GM04503 (cell line): ENCODE results near the gene SPTB.

Experiments used
- DNase-seq: peaks from one replicate; pipeline ENCODE4 v3.0.0-alpha.2; 2012; ENCODE audit warnings: low read depth

Gene SPTB

DNA sequence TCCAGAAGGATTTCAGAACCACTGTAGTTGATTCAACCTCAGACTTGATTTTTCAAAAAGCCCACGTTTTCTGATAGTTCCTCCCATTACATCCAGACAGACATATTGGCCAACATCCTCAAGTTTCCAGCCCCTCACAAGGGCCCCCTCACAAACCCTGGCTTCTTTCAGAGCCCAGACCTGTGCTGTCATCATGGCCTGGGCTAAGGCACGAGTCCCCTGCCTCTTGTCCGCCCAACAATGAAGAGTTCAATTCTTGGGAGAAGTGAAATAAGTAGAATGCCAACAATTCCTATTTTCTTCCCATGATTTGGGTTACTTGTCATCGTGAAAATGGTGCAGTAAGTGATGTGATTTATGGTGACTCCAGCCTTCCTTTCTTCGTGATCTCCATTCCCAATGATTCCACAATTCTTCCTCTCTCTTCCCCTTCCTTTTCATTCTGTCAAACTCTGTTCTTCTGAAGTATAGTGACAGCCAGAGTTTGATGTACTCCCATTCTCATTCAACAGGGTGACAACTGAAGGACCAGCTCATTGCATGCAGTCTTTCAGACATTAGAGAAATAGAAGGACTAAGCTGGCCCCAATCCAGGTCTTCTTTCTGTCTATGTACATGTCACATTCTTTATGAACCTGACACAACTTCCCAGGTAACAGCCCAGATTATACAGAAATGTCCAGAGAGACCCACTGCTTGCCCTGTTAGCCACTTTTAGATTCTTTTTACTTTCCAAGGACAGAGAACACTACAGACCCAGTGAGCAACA is 29.2 kb downstream of the SPTB start:
- no peak for DNase-seq

DNA sequence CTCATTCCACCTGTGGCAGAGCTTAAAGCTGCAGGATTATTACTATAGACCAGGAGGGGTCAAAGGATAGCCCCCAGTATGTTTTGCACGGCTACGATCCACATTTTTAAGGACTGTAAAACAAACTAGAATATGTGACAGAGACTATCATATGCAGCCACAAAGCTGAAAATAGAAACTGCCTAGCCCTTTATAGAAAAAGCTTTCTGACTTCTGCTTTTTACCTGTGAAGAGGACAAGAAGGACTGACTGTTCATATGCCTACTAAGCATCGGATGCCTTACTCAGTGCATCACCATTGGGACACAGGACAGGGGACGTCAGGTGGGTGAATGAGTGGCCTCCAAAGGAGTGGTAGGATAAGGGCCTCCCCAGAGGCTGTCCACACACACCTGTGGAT is 29.8 kb downstream of the SPTB start:
- DNase-seq: no peak

DNA sequence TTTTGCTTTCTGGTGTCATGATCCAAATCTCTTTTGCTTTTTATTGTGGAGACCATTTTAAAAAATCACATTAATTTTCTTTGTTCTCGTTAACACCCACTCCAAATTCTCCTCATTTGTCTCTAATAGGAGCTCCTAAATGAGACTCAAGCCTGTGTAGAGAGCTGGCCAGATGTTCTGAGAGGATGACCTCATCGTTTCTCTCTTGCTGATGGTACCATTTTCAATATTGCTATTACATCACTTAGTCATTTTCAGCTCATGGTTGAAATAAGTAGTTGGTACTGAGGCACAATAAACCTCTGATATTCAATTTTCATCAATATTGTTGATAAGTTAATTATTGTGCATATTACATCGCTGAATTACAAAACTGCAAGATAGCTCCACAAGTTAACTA is 31.5 kb downstream of the SPTB start:
- no peak for DNase-seq

DNA sequence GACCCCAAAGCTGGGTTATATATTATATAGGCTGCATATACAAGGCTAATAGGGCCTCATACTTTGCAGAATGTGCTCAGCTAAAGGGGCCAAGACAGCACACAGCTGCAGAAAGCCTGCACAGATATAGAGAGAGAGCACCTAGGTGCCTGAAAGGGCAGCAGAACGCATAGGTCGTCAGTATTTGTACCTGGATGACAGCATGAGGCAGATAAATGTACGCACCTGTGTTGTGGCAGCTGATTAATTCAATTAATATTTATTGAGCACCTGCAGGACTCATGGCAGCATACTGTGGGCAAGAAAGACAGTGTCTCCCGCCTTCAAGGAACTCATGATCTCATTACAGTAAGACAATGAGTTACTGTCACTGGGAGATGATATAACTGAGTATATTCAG is 33.4 kb downstream of the SPTB start:
- DNase-seq: no peak

DNA sequence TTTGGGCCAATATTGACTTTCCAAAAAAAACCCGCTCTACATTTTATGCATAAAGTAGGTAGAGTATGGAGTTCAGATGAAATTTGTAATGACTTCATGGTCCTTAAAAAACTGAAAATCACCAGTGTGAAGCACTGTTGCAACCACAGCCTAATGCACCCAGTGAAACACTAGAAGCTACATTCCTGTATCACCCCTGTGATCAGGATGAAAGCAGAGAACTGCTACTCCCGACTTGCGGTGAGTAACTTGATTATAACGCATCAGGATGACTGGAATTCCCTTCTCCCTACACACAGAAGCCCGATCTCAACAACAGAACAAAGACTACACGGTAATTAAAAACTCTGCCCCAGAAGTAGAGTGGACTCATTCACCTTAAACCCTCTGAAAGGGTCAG is 33.8 kb downstream of the SPTB start:
- peak; percentile 14 for DNase-seq

DNA sequence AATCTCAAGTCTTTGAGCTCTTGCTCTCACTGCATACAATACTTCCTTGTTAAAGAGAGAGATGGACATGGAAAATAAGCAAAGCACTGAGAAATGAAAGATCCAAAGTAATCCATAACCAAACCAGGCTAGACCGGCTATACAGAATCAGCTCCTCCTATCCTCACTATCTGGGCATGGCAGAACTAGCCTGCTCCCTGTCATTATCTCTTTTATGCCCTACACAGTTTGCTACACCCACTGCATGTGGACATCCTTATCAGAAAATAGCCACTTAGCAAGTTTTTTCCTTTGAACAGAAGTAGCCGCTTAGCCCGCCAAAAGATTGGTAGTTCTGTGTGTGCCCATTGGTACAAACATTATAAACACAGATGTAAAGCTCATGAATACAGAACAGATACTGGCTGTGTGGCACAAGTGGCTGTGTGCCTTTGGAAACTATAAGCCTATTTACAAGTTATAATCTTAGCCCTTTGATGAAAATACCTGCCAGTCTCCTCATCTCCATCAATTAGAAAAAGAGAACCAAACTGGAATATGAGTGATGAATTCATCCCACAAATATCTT is 34.7 kb downstream of the SPTB start:
- DNase-seq: no peak

DNA sequence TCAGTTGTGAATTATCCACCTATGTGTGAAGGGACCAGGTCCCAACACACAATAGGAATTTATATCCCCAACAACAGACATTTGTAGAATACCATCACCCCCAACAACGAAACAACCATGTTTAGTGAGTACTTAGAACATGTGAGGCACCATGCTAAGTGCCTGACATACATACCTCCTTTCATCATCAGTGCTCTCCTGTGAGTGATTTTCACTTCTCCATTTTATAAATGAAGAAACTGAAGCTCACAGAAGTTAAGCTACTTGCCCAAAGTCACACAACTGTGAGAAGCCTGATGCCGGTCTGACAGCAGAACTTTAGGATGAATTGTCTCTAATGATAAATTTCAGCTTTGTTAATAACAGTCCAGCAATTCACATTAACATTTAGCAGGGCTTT is 35.4 kb downstream of the SPTB start:
- DNase-seq: no peak

DNA sequence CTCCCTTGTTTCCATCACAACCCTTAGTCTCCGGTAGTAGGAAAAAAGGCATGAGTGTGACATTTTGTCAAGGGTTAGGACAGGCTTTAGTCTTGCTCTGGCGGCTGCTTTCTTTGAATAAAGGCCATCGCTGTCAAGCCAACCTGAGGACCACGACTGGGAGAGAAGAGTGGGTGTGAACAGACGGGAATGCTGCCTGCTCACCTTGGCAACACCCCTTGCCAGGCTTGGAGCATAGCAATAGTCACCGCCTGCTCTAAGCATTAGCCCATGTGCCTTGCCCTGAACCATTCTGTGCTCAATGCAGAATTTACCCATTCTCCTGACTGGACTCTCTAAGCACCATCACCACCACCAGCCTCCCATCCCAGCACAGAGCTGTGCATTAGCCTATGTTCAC is 36.2 kb downstream of the SPTB start:
- no peak for DNase-seq

DNA sequence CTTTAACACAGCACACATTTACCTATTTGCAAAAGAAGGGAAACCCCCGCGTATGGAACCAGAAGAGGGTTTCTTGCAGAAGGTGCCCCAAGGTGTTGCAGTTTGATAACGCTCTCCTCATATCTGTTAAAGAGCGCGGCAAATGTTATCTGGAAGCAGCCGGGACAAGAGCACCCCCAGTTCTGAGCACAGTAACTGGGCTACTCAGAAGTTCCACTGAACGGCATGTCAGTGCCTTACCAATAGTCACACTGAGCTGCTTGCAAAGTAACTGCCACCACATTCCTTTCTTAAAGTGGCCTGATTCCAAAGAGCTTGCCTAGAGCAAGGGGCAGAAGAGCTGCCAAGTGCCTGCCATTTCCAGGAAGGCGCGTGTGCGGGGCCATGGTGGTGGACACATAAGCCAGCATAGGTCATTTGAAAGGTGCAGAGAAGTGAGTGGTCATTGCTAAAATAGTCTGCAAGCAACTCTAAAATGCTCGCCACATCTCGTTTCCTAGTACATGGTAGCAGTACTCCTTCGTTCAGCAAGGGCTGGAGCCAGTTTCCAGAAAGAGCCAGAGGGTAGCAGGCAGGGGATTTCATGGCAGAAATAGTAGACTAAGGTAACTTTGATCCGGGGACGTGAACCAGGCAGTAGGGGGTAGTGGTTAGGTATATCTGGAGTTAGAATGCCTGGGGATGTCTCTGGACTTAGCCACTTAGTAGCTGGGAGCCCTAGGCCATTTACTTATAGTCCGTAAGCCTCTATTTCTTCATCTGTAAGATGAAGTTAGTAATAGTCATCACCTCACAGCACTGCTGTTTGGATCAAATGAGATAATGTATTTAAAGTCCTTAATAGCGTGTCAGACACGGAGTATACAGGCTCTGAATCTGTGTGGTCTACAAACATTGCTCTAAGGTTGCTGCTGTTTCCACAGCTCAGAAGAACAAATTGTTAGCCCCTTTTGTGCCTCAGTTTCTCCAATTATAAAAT is 37.6 kb downstream of the SPTB start:
- no peak for DNase-seq

DNA sequence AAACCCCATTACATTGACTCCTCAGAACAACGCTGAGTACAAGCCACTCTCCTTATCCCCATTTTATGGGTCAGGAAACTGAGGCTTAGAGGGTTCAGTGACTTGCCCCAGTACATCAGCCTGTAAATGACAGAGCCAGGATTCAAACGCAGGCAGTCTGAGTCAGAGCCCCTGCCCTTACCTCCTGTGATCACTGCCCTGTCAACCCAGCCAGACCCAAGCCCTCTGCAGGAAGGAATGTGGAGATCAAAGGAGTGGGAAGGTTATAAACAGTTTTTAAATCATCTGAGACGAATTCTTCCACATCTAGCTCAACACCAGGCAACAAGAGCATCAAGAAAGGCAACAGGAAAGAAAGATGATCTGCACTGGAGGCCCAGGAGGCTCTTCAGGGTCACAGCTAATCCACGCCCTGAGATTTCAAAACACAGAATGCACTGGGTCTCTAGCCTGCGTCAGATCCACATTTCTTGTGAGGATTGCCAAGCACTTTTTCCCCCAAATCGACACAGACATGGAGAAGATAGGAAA is 38.5 kb downstream of the SPTB start:
- peak; percentile 21 for DNase-seq

DNA sequence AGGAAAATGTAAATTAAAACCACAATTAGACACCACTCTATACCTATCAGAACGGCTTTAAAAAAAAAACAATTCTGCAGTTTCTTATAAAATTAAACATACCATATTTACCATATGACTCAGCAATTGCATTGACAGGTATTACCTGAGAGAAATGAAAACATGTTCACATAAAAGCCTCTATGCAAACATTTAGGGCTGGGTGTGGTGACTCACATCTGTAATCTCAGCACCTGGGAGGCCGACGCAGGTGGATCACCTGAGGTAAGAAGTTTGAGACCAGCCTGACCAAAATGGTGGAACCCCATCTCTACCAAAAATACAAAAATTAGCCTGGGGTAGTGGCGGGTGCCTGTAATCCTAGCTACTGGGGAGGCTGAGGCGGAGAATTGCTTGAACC is 41.1 kb downstream of the SPTB start:
- DNase-seq: no peak

DNA sequence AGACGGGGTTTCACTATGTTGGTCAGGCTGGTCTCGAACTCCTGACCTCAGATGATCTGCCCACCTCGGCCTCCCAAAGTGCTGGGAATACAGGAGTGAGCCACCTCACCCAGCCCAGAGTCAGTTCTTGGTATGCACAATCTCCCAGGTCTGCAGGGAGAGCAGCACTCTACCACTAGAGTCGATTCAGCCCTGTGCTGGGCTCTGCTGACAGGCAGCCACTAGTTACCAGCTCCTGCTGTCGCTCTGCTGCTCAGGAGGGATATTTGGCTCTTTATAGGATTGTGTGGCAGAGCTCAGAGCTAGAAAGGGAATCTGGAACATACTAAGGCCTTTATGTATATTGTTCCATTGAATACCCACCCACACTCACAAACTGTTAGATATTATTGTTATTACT is 44.3 kb downstream of the SPTB start:
- DNase-seq: no peak

DNA sequence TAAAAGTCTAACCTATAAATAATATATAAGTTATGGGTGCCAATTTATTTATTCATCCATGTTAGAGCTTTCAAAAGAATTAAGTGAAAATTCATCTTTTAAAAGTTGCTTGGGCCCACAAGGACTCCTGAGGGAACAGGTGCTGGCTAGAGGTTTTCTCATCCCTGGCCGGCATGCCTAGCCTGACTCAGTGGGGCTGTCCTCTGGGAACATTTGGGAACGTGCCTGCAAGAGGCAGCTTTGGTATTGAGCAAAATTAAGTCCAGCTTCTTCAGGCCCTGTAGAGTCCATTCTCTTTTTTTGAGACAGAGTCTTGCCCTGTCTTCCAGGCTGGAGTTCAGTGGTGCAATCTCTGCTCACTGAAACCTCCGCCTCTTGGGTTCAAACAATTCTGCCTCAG is 44.7 kb downstream of the SPTB start:
- DNase-seq: no peak

DNA sequence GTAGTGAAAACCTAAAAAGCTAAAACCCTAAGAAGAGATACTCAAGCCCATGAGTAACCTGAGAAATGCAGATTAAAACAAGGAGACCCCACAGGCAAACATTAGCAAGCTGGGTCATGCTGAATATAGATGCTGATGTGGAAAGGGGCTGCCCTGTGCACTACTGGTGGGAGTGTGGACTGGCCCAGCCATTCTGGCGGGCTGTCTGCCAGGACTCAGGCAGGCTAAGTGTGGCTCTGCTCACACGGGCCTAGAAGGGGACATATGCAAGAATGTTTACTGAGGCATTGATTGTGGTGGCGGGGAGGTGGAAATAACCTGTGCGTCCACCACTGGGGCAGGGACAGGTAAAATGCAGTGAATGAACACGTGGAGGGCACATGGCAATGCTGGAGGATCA is 48.3 kb downstream of the SPTB start:
- DNase-seq: no peak

DNA sequence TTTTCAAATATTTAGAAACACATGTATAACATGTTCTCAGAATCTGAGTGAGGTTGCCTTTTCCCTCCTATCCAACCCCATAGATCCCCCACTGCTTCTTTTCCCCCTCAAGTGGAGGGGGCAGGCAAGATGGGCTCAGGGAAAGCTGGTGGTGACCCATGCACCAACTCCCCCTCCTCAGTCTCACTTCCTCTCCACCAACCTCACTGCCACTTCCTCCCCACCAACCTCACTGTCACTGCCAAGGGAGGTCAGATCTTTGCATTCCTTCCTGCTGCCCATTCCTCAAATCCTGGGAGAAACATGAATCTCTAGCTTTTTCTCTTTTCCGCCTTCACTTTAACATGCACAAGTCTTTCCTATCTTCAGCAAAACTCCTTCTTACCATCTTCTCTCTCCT is 48.7 kb downstream of the SPTB start:
- DNase-seq: no peak

DNA sequence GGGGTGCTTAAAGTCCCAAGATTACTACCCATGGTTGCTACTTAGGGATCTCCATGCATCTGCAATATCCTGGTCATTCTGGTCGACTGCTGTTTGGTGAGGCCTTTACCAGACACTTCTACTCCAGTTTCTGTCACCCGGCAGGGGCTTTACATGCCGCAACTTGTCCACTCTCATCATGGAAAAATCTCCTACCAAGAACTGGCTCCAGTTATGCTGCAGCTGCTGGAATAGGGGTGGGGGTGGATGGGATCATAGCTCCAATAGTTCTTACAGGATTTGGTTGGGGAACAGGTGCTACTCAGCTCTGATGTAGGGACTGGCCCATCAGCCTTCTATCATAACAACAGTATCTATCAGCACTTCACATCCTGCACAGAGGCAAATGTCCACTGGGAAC is 51.6 kb downstream of the SPTB start:
- no peak for DNase-seq

DNA sequence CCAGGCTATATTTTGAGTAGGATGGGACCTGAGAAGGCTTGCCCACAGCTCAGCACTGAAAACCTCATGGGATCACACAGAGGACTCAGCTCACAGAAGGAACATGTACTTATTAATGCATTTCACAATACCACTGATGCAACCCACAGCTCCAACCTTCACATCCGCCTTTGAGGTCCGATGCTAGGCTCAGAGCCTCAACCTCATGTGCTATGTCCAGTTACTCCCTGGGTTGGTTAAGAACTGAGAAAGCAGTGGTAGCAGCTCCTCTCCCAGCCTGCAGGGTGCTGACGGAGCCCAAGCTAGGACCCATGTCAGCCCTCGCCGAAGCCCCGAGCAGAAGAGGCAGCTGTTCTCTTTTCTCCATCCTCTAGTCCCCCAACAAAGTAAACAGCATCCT is 52.9 kb downstream of the SPTB start:
- DNase-seq: no peak

DNA sequence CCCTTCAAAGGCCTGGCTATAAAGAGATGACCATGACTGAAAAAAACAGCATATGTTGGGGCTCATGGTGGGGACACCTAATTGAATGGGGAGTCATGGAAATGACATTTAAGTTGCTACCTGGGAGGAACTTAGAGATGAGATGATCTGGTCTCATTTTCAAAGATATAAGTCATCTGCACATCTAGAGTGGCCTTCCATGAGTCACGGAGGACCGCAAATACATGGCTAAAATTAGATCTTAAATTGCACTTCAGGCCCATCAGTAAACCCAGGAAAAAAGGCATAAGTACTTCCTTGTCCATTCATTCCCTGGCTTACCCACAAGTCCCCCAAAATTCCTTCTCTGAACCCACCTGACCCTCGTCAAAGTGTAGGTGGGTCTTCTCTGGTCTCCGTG is 53.4 kb downstream of the SPTB start:
- DNase-seq: no peak

DNA sequence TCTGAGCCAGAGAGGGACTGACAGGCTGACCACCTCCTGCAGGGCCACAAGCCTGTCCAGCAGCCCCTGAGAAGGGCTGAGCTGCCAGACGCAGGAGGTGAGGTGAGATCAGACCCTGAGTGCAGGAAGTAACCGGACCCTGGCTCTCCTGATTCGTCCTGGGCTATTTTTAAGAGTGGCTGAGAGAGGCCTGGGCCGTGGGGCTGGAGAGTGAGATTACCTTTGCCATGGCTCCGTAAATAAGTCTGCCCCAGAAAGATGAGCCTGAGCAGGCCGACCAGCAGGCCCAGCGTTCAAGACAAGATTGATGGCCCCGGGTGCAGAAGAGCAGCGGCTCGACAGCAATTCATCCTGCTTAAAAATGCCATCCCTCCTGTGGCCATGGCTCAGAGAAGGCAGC is 54.2 kb downstream of the SPTB start:
- no peak for DNase-seq

DNA sequence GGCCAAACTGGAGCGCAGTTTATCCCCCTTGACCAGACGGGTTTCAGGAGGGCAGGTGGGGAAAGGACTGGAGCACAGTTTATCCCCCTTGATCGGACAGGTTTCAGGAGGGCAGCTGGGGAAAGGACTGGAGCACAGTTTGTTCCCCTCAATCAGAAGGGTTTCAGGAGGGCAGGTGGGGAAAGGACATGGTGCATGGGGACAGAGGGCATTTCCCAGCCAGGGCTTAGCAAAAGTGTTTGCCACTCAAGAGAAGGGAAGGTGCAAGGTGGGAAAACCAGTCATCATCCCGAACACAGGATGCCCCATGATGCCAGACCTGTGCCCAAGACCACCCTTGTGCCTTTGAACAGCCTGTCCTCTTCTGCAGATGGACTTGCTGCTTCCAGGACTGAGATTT is 54.7 kb downstream of the SPTB start:
- DNase-seq: no peak

DNA sequence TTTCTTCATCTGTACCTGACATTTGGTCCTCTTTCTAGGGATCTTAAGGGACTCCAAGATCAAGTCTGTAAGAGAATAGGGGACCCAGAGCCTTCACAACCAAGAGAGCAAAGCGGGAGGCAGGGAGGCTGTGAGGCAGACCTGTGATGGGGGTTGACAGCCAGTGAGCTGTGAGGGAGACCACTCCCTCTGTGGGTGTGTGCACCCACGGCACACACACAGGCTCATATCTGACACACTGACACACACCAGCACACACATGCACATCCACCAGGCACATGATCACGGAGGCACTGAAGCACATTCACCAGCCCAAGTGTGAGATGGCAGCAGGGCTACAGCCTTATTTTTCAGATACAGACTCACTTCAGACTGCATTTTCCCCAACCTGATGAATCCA is 55.2 kb downstream of the SPTB start:
- DNase-seq: no peak

DNA sequence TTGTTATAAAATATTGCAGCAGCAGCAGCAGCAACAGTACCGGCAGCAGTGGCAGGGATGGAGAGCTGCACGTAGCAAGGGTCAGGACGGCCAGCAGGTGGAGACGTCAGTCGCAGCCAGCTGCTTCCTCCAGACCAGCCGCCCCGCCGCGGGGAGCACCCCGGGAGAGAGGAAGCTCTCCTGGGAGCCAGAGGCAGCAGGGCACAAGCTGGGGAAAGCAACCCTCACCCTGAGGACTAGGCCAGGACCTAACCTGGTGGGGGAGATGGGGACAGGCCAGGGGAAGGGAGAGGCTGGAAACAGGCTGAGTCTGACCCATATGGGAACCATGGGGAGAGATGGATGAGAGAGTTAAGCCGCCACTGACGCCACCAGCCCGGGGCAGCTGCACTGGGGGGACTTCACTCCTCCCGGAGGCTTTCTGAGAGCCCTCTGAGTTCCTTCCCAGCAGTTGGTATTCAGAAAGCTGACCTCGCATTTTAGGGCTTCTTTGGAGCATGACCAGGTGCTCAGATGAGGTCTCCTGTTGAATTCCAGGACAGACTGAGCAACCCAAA is 56.3 kb downstream of the SPTB start:
- no peak for DNase-seq

DNA sequence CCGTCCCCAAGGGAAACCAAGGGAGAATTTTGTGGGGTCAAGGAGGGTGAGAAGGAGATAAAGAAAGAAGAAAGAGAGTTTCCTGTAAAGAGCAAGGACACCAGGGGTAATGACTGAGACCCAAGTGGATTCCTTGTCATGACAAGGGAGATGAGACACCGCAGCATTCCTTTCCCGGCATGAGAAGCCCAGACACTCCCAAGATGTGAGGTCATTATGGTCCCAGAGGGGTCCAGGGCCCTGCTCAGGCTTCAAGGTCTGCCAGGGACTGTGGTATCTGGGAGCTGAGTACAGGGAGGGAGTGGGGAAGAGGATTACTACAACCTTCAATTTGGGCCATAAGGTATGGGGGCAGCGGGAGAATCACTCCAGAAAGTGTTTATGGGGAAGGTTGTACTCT is 58.1 kb downstream of the SPTB start:
- DNase-seq: no peak
